Nephron progenitor cell (in vitro differentiated cells): ENCODE measurements around the gene HINT2.

Experiments used
- DNase-seq: peaks from one replicate; pipeline ENCODE4 v3.0.0; 2021
- H3K27ac Mint-ChIP-seq: 2 replicates; pipeline ENCODE4 v1.8.0; 2021; ENCODE audit warnings: mild to moderate bottlenecking, moderate library complexity, mixed read lengths
- H3K27me3 Mint-ChIP-seq: 2 replicates; pipeline ENCODE4 v1.8.0; 2021; ENCODE audit warnings: mild to moderate bottlenecking, low read depth, mixed read lengths; ENCODE audit not compliant: poor library complexity
- H3K36me3 Mint-ChIP-seq: 2 replicates; pipeline ENCODE4 v1.8.0; 2021; ENCODE audit warnings: low read depth, mixed read lengths
- H3K4me1 Mint-ChIP-seq: 2 replicates; pipeline ENCODE4 v1.8.0; 2021; ENCODE audit warnings: mixed read lengths
- H3K4me3 Mint-ChIP-seq: 2 replicates; pipeline ENCODE4 v1.8.0; 2021; ENCODE audit warnings: mild to moderate bottlenecking, moderate library complexity, mixed read lengths
- H3K9me3 Mint-ChIP-seq: 2 replicates; pipeline ENCODE4 v1.8.0; 2021; ENCODE audit warnings: mild to moderate bottlenecking, moderate library complexity, mixed read lengths
- TF ChIP-seq, protein P1 (sequence below): fragments of 200-600 bp; sonication (generic); IDR thresholded peaks from 2 replicates; pipeline ENCODE4 v1.5.0; 2021; ENCODE audit warnings: antibody characterized with exemption

Gene HINT2

DNA sequence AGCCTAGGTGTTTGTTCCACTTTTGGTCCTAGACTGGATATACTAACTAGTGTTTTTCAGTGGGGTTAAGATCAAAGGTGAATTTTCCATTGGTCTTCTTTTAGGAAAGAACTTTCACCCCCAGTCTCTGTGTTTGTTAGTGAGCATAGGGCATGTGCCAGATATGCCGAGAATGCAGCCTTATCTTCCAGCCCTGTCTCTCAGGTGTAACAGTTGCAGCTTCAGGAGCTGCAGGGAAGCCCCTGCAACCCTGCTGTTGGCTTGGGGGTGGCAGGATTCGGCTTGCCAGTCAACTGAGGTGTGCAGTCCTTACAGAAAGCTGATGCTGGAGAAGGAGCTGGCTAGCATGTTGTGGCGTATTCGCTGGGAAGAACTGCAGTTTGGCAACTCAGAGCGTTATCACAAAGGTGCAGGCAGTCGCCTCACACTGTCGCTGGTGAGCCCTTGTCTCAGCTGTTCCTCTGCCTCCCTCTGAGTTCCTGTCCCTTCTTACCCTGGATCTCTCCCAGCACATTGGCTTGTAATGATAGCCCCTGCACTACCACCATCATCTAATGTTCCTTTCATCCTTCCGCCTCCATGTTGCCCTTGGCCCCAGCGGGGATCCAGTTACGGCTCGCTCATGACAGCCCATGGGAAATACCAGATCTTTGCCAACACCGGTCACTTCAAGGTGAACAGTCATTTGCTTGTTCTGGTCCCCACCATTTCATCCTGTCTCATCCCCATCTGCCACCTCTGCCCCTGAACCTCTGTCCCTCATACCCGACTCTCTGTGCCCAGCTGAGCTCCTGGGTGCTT, 13.3 kb downstream of the HINT2 start:
- H3K36me3 Mint-ChIP-seq = peaks cover 46% of the 10 kb centered on the region
- no peaks in the 10 kb centered on the region for H3K9me3 Mint-ChIP-seq
- no peaks in the 10 kb centered on the region for H3K27me3 Mint-ChIP-seq
- peaks cover 25% of the 10 kb centered on the region for H3K4me1 Mint-ChIP-seq
- H3K27ac Mint-ChIP-seq = peak overlapping the region; percentile 5
- TF ChIP-seq, protein P1, sequence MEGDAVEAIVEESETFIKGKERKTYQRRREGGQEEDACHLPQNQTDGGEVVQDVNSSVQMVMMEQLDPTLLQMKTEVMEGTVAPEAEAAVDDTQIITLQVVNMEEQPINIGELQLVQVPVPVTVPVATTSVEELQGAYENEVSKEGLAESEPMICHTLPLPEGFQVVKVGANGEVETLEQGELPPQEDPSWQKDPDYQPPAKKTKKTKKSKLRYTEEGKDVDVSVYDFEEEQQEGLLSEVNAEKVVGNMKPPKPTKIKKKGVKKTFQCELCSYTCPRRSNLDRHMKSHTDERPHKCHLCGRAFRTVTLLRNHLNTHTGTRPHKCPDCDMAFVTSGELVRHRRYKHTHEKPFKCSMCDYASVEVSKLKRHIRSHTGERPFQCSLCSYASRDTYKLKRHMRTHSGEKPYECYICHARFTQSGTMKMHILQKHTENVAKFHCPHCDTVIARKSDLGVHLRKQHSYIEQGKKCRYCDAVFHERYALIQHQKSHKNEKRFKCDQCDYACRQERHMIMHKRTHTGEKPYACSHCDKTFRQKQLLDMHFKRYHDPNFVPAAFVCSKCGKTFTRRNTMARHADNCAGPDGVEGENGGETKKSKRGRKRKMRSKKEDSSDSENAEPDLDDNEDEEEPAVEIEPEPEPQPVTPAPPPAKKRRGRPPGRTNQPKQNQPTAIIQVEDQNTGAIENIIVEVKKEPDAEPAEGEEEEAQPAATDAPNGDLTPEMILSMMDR = no peak
- no peak overlapping the region for H3K4me3 Mint-ChIP-seq
- DNase-seq = no peak

DNA sequence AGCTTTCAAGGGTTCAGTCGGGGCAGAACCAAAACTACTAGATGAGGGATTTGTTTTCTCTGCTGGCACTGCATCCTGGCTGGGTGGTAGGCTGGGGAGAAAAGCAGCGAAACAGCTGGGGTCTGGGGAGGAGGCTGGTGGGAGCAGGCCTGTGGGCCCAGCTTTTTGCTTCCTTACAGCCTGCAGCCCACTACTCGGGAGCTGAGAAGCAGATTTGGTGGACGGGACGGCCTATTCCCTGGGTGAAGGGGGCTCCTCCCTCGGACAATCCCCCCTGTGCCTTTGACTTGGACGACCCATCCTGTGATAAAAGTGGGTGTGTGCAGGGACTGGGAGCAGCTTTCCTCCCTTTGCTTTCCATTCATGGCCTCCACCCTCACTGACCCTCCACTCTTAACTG, 14.3 kb downstream of the HINT2 start:
- TF ChIP-seq, protein P1 = no peak
- Mint-ChIP-seq H3K4me1 (peaks cover 33% of the 10 kb centered on the region), H3K27me3 (no peaks in the 10 kb centered on the region), H3K4me3 (no peak overlapping the region), H3K36me3 (peaks cover 39% of the 10 kb centered on the region), H3K9me3 (no peaks in the 10 kb centered on the region), H3K27ac (no peak overlapping the region)
- no peak for DNase-seq

GRCh38 chr9:35798658-35799374, 16.0 kb downstream of the HINT2 start:
- TF ChIP-seq, protein P1 = no peak
- Mint-ChIP-seq H3K4me3 (no peak overlapping the region), H3K4me1 (peaks cover 48% of the 10 kb centered on the region), H3K9me3 (no peaks in the 10 kb centered on the region), H3K27me3 (no peaks in the 10 kb centered on the region), H3K27ac (no peak overlapping the region), H3K36me3 (peaks cover 32% of the 10 kb centered on the region)
- no peak for DNase-seq

DNA sequence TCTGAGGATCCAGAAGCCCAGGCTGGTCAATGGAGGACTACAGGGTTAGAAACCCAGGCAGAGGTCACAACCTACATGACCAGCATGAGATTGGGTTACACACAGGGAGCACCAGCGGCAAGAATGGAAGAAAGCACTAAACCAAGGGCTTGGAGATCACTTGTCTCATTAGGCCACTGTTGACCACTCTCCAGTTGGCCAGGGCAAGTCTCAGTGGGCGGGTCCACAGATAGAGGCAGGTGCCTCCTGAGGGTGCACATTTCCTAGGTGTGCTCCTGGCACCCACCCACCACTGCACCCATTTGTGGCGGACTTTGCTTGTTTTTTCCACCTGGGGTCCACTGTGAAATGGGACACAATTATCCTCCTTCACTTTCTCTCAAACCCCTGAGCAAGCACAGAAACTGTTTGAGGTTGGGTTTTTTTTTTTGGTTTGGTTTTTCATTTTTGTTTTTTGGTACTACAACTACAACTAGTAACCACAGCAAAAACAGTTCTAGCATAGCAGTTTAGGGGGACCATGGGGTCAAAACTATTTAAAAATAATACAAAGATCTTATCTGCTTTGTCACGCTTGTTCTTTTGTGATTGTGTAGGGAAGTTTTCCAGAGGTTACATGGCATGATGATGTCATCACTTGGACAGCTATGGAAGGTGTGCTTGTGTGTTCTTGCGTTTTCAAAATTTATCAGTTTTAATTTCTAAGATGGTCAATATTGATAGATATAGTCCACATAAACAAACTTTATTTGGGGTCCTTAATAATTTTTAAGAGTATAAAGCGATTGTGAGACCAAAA, 17.3 kb downstream of the HINT2 start:
- Mint-ChIP-seq H3K27me3 (no peaks in the 10 kb centered on the region), H3K9me3 (no peaks in the 10 kb centered on the region), H3K36me3 (peaks cover 23% of the 10 kb centered on the region), H3K4me3 (no peak overlapping the region), H3K27ac (no peak overlapping the region), H3K4me1 (peaks cover 61% of the 10 kb centered on the region)
- DNase-seq = no peak
- TF ChIP-seq, protein P1 = no peak

DNA sequence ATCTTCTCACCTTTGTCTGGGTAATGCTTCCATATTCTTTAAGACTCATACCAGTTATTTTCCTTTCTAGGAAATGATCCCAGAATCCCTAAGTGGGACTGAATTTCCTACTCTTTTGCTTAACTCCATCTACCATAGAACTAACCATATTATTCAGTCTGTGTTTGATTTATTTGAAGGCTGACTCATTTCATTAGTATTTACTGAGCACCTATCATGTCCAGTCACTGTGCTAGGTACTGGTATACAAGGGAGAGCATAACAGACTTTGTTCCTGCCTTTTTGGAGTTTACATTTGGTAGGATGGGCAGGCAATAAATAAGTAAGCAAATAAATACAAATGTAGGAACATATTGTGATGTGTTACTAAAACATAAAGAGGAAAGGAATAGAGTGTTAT, 19.1 kb downstream of the HINT2 start:
- peaks cover under 1% of the 10 kb centered on the region for H3K27me3 Mint-ChIP-seq

More for the DNA sequence above, 19.1 kb downstream of the HINT2 start:
- Mint-ChIP-seq H3K36me3 (peaks cover 8% of the 10 kb centered on the region), H3K4me1 (peaks cover 57% of the 10 kb centered on the region), H3K9me3 (no peaks in the 10 kb centered on the region), H3K4me3 (no peak overlapping the region), H3K27ac (no peak overlapping the region)
- DNase-seq = no peak
- TF ChIP-seq, protein P1 = no peak
